ENCODE results near the gene ERFE. TPM values are rescaled to one million over a fixed set of nuclear protein-coding genes. Genes with fewer than 3 reads are reported as not detected.

ERFE gene
- total and polyA plus RNA-seq, 2 of the 13 experiments (the other 11 are each of a cell fraction or from before 2014, with no cell fraction given): 0.09 TPM; not detected in 1

- H3K4me1 ChIP-seq (ENCODE audit: insufficient read depth, low read length): peaks cover 9% of the 10 kb centered on the region
- H3K4me2 ChIP-seq (ENCODE audit: low read depth, low read length): no peak overlapping the region
- no peak overlapping the region for H2AFZ ChIP-seq (ENCODE audit: low read length)
- no TSS peak for BruUV-seq (replicated peaks)
- peaks cover 1 to 17% of the 10 kb centered on the region in 2 experiments; a peak in 3 of 5 replicates for H3K27me3 ChIP-seq (ENCODE audit: control insufficient read depth in 1 of 2, insufficient read depth in 2 of 2, low read length in 2 of 2)
- H3K9me3 ChIP-seq (ENCODE audit: low read length): no peaks in the 10 kb centered on the region
- POLR2A ChIA-PET: no interaction called here
- intact Hi-C loops (cut with micrococcal nuclease; ENCODE audit: unreplicated experiment): no loop called here
- H3K4me3 ChIP-seq (replicated peaks in 1 of 3; ENCODE audit: insufficient read depth in 1 of 3, low read depth in 2 of 3, low read length in 3 of 3): no peak overlapping the region
- CTCF ChIA-PET (ENCODE audit: low intra/inter-chr PET ratio, low total read pairs): no interaction called here
- DNase-seq (ENCODE audit: low spot score): no peak
- ATAC-seq: no peak
- H3K9ac ChIP-seq (ENCODE audit: insufficient read depth, low read depth, low read length): no peak overlapping the region
- WGBS (ENCODE audit: low lambda C conversion rate): 84% methylated on average over 38 of the region's 68 CpGs
- no peaks in the 10 kb centered on the region for H4K20me1 ChIP-seq (ENCODE audit: insufficient read depth, low read length)
- H3K36me3 ChIP-seq (replicated peaks in 1 of 2; ENCODE audit: control insufficient read depth in 1 of 2, insufficient read depth in 2 of 2, low read length in 2 of 2): no peaks in the 10 kb centered on the region
- no peaks in the 10 kb centered on the region for H3K79me2 ChIP-seq (ENCODE audit: insufficient read depth, low read length)
- in situ Hi-C loops (cut with HindIII; ENCODE audit: extremely low pct_ligation_motif_present, low pct_unique_long_range_greater_than_20kb): no loop called here
- no peak for FAIRE-seq
- H3K27ac ChIP-seq (ENCODE audit: extremely low read length, insufficient read depth, low read length): no peak overlapping the region
- no peak for TF ChIP-seq NR2F2 (IDR thresholded peaks at IDR 0.05; ENCODE audit: borderline replicate concordance, low read depth)
- TF ChIP-seq ZNF10 (CRISPR knock-in tag; IDR thresholded peaks at IDR 0.05; ENCODE audit: borderline replicate concordance, low read depth): no peak
- TF ChIP-seq, protein P1, sequence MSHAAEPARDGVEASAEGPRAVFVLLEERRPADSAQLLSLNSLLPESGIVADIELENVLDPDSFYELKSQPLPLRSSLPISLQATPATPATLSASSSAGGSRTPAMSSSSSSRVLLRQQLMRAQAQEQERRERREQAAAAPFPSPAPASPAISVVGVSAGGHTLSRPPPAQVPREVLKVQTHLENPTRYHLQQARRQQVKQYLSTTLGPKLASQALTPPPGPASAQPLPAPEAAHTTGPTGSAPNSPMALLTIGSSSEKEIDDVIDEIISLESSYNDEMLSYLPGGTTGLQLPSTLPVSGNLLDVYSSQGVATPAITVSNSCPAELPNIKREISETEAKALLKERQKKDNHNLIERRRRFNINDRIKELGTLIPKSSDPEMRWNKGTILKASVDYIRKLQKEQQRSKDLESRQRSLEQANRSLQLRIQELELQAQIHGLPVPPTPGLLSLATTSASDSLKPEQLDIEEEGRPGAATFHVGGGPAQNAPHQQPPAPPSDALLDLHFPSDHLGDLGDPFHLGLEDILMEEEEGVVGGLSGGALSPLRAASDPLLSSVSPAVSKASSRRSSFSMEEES (CRISPR knock-in tag; IDR thresholded peaks at IDR 0.05): no peak
- no peak for TF ChIP-seq DDIT3 (CRISPR knock-in tag; IDR thresholded peaks at IDR 0.05)
- TF ChIP-seq ZNF138 (CRISPR knock-in tag; IDR thresholded peaks at IDR 0.05; ENCODE audit: low read depth): no peak
- no peak for TF ChIP-seq NCOA2 (CRISPR knock-in tag; IDR thresholded peaks at IDR 0.05)
- no peak for TF ChIP-seq EZH2 (conservative IDR thresholded peaks at IDR 0.05; ENCODE audit: low read depth, low read length)
- no peak for TF ChIP-seq SP2 (CRISPR knock-in tag; IDR thresholded peaks at IDR 0.05)
- no peak for TF ChIP-seq SNRNP70 (IDR thresholded peaks at IDR 0.05; ENCODE audit: low read depth, low read length)
- TF ChIP-seq, protein P2, sequence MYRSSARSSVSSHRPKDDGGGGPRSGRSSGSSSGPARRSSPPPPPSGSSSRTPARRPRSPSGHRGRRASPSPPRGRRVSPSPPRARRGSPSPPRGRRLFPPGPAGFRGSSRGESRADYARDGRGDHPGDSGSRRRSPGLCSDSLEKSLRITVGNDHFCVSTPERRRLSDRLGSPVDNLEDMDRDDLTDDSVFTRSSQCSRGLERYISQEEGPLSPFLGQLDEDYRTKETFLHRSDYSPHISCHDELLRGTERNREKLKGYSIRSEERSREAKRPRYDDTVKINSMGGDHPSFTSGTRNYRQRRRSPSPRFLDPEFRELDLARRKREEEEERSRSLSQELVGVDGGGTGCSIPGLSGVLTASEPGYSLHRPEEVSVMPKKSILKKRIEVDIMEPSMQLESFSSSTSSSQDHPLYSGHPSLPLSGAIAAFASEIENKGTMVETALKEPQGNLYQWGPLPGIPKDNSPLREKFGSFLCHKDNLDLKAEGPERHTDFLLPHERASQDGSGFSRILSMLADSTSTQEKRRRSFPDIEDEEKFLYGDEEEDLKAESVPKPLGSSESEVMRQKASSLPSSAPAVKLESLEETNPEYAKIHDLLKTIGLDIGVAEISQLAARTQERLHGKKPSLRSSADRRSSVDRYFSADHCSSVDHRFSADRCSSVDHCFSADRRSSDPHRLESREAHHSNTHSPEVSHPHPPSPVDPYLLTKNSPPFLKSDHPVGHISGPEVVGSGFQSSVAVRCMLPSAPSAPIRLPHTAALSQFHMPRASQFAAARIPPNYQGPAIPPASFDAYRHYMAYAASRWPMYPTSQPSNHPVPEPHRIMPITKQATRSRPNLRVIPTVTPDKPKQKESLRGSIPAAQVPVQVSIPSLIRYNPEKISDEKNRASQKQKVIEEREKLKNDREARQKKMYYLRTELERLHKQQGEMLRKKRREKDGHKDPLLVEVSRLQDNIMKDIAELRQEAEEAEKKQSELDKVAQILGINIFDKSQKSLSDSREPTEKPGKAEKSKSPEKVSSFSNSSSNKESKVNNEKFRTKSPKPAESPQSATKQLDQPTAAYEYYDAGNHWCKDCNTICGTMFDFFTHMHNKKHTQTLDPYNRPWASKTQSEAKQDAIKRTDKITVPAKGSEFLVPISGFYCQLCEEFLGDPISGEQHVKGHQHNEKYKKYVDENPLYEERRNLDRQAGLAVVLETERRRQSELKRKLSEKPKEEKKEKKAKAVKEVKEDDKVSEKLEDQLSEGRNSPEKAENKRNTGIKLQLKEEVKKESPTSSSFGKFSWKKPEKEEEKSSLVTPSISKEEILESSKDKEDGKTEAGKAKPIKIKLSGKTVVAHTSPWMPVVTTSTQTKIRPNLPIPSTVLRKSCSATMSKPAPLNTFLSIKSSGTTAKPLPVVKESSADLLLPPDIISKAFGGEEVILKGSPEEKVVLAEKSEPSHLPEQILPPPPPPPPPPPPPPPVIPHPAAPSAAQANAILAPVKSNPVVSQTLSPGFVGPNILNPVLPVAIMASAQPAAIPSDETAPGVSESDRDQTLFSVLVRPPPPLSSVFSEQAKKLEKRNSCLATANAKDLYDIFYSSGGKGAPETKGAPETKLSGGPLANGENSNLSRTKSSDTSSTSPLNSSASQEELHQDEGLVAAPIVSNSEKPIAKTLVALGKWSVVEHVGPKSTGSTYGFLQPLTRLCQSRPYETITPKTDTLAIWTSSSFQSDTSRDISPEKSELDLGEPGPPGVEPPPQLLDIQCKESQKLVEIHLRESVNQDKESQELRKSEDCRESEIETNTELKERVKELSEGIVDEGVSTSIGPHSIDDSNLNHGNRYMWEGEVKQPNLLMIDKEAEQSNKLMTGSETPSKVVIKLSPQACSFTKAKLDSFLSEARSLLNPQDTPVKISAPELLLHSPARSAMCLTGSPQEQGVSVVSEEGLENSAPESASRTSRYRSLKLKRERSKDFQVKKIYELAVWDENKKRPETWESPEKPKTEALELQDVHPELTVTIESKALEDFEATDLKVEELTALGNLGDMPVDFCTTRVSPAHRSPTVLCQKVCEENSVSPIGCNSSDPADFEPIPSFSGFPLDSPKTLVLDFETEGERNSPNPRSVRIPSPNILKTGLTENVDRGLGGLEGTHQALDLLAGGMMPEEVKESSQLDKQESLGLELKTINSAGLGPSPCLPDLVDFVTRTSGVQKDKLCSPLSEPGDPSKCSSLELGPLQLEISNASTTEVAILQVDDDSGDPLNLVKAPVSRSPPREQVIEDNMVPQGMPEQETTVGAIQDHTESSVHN (CRISPR knock-in tag; IDR thresholded peaks at IDR 0.05): no peak
- no peak for TF ChIP-seq MTF1 (CRISPR knock-in tag; IDR thresholded peaks at IDR 0.05)
- TF ChIP-seq RFXANK (CRISPR knock-in tag; IDR thresholded peaks at IDR 0.05): no peak
- no peak for TF ChIP-seq ERF (CRISPR knock-in tag; IDR thresholded peaks at IDR 0.05)
- no peak for TF ChIP-seq ZNF12 (CRISPR knock-in tag; IDR thresholded peaks at IDR 0.05)
- no peak for TF ChIP-seq GABPB1 (CRISPR knock-in tag; IDR thresholded peaks at IDR 0.05)
These were observed 27.8 kb upstream of the ERFE start for GRCh38 chr2:238130696-238131628.

Data from HepG2 (cell line).